GM21737 (cell line): ENCODE measurements around the gene SCNN1G.

Experiments
- ATAC-seq: cut with Tn5 transposase; IDR thresholded peaks from one replicate; pipeline ENCODE4 v1.9.1; 2021; ENCODE audit warnings: mild to moderate bottlenecking, moderate library complexity; ENCODE audit not compliant: unreplicated experiment

SCNN1G gene

GRCh38 chr16:23195366-23195978 lies 12.9 kb downstream of the SCNN1G start:
- ATAC-seq: no peak

GRCh38 chr16:23196539-23196938 lies 14.0 kb downstream of the SCNN1G start:
- no peak for ATAC-seq

- ATAC-seq: no peak
These were observed 19.6 kb downstream of the SCNN1G start for GRCh38 chr16:23202166-23202565.

GRCh38 chr16:23206986-23207385 lies 24.4 kb downstream of the SCNN1G start:
- ATAC-seq: no peak

GRCh38 chr16:23207485-23207884 lies 24.9 kb downstream of the SCNN1G start:
- no peak for ATAC-seq

GRCh38 chr16:23209606-23210005 lies 27.1 kb downstream of the SCNN1G start:
- no peak for ATAC-seq

DNA sequence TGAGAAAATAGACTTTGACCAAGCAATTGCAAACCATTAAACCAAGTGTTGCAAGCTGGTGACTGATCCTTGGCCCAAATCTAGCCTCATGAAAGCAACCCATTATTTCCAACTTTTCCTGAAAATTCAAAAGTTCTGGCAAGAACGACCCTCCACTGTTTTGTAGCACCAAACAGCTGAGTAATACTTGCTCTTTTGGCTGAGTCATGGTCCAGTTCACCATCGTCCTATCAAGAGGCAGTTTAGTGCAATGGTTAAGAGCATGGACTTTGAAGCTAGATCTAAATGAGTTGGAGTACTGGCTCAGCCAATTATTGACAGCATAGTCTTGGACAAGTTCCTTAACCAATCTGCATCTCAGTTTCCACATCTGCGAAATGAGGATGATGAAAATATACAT lies 31.3 kb downstream of the SCNN1G start:
- ATAC-seq: no peak

DNA sequence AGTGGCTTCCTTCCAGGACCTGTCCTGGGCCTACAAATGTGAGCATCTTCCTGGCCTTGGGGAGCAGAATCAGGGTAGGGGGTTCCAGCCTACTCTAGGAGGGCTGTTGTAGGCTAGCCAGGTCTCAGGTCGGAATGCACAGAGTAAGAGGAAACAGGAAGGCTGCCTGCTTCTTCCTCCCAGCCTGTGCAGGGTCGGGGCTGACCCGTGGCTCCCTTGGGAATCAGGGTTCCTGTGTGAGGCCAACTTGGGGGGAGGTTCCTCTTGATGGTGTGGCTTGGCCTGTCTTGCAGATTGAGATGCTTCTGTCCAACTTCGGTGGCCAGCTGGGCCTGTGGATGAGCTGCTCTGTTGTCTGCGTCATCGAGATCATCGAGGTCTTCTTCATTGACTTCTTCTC lies 32.3 kb downstream of the SCNN1G start:
- ATAC-seq: no peak

- no peak for ATAC-seq
These were observed 32.9 kb downstream of the SCNN1G start for GRCh38 chr16:23215435-23215834.

GRCh38 chr16:23216658-23217246 lies 34.2 kb downstream of the SCNN1G start:
- no peak for ATAC-seq

DNA sequence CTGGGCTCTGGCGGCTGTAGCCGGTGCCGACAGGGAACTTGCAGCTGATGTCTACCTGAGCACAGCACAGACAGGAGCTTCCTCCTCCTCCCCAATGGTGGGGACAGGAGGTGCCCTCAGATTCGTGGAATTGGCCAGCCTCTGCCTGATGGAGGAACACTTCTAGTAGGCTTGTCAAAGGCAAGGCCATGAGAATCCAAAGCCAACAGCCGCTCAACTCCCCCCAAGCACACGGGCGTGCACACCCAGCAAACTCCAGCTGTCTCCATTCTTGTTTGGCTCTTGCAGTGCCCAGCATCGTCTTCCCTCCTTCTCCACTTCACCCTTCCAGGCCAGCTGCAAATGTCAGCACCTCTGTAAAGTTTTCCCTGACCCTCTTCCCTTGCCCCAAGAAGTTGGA lies 35.1 kb downstream of the SCNN1G start:
- ATAC-seq: no peak

DNA sequence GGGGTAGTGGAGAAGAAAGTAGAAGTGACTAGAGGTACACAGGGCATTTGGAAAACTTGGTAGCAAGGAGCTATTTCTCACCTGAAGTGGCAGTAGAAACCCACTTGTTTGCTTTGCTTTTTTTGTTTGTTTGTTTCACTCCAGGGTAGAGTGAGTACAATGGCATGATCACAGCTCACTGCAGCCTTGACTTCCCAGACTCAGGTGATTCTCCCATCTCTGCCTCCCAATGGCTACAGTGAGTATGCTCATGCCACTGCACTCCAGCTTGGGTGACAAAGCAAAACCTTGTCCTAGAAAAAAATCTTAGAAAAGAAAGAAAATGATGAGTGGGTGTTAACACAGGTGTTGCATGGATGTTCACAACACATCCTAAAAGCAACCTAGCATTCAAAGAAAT lies 40.4 kb downstream of the SCNN1G start:
- ATAC-seq: no peak

- no peak for ATAC-seq
These were observed 40.8 kb downstream of the SCNN1G start for GRCh38 chr16:23223368-23223767.

- no peak for ATAC-seq
These were observed 42.6 kb downstream of the SCNN1G start for GRCh38 chr16:23225109-23225508.

DNA sequence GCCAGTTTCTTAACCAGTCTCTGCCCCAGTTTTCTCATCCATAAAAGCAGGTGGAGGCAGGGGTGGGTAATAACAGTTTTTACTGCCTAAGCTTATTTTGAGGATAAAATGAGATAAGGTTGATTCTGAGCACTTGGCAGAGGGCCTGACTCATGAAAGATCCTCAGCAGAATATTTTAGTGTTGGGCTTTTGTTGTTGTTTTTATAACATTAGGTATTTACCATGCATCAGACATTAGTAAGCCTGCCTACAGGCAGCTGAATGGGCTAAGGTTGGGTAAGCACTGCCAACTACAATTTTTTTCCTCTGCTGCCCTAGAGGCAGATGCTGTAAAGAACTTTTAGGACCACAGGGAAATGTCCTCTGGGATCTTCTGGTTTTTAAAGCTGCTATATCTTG lies 43.1 kb downstream of the SCNN1G start:
- ATAC-seq: no peak

- ATAC-seq: no peak
These were observed 45.0 kb downstream of the SCNN1G start for GRCh38 chr16:23227529-23227928.

- ATAC-seq: no peak
These were observed 47.2 kb downstream of the SCNN1G start for GRCh38 chr16:23229714-23230113.

- ATAC-seq: no peak
These were observed 50.3 kb downstream of the SCNN1G start for GRCh38 chr16:23232806-23233205.

DNA sequence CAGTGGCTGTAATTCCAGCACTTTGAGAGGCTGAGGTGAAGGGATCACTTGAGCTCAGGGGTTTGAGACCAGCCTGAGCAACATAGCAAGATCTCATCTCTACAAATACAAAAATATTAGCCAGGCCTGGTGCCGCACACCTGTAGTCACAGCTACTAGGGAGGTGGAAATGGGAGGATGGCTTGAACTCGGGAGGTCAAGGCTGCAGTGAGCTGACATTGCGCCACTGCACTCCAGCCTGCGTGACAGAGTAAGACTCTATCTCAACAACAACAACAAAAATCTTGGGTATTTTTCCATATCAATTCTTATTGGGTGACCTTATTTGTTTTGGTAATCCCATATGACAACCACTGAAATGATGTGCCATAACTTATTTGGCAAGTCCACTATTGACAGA lies 52.6 kb downstream of the SCNN1G start:
- ATAC-seq: no peak

- no peak for ATAC-seq
These were observed 54.4 kb downstream of the SCNN1G start for GRCh38 chr16:23236983-23237382.

DNA sequence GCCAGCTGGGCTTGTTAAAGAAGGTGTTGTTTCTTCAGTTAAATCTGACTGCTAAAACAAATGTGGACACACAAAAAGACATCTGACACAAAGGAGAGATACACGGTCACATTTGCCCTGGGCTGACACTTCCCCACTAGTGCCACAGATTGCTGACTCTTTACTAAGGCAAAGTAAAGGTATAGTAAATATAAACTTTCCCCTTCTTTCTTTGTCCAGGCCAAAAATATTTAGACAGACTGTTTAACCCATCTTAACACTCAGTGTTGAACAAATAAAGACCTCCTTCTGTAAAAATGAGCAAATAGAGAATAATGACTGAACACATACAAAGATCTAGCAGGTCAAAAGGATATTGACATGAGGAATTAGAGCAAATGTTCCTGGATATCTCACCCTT lies 58.4 kb downstream of the SCNN1G start:
- ATAC-seq: no peak

GRCh38 chr16:23244122-23244521 lies 61.6 kb downstream of the SCNN1G start:
- no peak for ATAC-seq

- no peak for ATAC-seq
These were observed 62.7 kb downstream of the SCNN1G start for GRCh38 chr16:23245268-23245667.
